DOHH2 (cell line): Measurements from ENCODE around the gene PTH.

ENCODE experiments used
- CTCF ChIP-seq: fragments of 200-600 bp; sonication (generic); IDR thresholded peaks from one replicate; pipeline ENCODE4 v1.5.1; 2014; ENCODE audit warnings: antibody characterized with exemption, mild to moderate bottlenecking, low read depth, low read length; ENCODE audit not compliant: poor library complexity, severe bottlenecking
- EZH2phosphoT487 ChIP-seq: fragments of 200-600 bp; sonication (generic); IDR thresholded peaks from 2 replicates; pipeline ENCODE4 v1.6.1; 2017; ENCODE audit warnings: borderline replicate concordance, mild to moderate bottlenecking, antibody characterized with exemption, low read length, moderate library complexity, mixed read lengths

- TF ChIP-seq CTCF (no peak), EZH2phosphoT487 (no peak)
Observed at GRCh38 chr11:13450832-13451397, 44.9 kb downstream of the PTH start.
